NCI-H187 treated with DMSO at 0.1 percent for 48 hours (cell line): ENCODE results near the gene MCUR1.
"Not testable (repeated sequence)": the region's sequence is repeated elsewhere in the genome, so short reads cannot be mapped to it uniquely, and the experiment has no call there.

ENCODE experiments used
- DNase-seq: peaks from one replicate; lab custom pipeline; 2025; lab: John Stamatoyannopoulos, UW

Gene MCUR1

DNA sequence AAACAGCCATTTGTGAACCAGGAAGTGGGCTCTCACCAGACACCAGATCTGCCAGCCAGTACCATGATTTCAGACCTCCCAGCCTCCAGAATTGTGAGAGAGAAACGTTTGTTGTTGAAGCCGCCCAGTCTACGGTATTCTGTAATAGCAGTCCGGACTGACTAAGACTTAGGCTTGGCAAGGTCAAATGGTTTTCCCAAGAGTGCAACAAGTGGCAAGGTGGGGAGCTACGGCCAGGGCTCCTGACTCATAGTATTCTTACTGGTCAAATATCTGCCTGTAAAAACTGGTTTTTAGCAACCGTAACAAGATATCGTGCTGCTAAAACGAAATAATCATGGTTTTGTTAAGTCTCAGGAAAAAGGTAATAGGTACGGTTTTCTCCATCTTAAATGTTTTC, 37.8 kb downstream of the MCUR1 start:
- no peak for DNase-seq

DNA sequence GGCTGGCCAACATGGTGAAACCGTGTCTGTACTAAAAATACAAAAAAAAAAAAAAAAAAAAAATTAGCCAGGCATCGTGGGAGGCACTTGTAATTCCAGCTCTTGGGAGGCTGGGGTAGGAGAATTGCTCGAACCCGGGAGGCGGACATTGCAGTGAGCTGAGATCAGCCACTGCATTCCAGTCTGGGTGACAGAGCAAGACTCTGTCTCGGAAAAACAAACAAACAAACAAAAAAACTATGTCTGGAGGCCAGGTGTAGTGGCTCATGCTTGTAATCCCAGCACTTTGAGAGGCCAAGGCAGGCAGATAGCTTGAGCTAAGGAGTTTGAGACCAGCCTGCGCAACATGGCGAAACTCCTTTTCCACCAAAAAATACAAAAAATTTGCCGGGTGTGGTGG, 38.9 kb downstream of the MCUR1 start:
- DNase-seq = not testable (repeated sequence)

DNA sequence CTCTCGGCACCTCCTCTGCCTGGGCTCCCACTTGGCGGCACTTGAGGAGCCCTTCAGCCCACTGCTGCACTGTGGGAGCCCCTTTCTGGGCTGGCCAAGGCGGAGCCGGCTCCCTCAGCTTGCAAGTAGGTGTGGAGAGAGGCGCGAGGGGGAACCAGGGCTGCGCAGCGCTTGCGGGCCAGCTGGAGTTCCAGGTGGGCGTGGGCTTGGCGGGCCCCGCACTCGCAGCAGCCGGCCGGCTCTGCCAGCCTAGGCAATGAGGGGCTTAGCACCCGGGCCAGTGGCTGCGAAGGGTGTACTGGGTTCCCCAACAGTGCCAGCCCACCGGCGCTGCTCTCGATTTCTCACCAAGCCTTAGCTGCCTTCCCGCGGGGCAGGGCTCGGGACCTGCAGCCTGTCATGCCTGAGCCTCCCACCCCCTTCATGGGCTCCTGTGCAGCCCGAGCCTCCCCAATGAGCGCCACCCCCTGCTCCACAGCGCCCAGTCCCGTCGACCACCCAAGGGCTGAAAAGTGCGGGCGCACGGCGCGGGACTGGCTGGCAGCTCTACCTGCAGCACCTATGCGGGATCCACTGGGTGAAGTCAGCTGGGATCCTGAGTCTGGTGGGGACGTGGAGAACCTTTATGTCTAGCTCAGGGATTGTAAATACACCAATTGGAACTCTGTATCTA, 41.9 kb downstream of the MCUR1 start:
- not testable (repeated sequence) for DNase-seq

DNA sequence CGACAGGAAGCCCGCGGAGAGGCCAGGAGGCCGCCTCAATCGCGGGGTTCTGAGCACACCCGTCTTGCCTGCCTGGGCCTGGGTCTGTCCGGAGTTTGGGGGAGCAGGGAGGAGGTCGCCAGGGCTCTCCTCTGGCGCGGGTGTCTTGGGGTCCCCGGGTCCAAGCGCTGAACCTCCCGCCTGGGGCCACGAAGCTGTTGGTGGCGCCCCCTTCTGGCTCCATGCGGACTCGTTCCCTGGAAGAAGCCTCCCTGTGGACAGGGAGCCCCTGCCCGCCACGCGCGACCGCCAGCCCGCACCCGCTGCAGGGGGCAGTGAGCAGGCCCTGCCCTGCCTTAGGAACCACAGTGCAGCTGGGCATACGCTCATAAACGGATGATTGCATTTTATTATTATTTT, 44.7 kb downstream of the MCUR1 start:
- no peak for DNase-seq

DNA sequence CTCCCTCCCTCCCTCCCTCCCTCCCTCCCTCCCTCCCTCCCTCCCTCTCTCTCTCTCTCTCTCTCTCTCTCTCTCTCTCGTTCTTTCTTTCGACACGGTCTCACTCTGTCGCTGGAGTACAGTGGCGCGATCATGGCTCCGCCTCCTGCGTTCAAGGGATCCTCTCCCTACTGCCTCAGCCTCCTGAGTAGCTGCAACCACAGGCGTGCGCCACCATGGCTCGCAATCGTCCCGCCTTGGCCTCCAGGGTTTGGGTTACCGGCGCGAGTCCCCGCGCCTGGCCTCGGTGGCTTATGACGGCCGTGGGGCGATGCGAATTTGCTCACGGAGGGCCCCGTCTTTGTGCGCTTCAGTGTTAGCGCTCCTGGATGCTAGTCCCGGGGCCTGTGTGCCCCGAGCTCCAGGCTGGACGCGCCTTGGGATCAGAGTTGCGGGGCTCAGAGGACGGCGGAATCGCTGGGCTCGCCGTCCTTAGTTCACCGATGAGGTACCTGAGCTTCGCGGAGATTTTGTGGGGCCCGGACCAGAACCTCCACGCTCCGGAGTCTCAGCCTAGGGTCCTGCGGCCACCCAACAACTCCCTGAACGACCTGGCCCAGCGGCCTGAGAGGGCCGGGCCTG, 45.2 kb downstream of the MCUR1 start:
- no peak for DNase-seq

DNA sequence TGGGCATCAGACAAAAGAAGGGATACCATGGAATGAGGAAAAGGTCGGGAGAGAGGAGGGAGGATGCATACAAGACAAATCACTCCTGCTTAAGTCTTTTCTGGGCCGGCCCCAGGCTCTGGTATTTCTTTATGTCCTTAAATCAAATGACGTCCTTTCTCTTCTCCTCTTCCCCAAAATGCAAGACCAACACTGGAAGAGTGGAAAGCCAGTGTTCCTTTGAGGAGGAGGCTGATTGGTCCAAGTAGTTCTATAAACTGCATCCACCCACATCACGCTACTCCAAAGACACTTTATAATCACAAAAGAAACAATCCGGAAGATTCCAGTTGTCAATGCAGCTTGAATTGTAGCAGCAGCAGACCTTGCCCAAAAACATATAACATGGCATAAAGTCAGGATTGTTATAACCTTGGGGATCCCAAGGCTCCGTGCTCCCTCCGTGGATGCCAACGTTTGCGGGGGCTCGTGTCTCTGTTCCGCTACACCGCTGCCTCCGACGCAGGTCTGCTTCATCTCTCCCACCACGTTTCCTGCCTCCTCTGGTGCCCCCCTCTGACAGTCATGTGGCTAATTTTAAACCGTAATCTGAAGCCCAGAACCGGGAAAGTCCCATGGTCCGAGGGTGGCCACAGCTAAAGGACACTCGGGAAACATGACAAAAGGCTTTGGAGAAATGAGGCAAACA, 47.1 kb downstream of the MCUR1 start:
- no peak for DNase-seq

DNA sequence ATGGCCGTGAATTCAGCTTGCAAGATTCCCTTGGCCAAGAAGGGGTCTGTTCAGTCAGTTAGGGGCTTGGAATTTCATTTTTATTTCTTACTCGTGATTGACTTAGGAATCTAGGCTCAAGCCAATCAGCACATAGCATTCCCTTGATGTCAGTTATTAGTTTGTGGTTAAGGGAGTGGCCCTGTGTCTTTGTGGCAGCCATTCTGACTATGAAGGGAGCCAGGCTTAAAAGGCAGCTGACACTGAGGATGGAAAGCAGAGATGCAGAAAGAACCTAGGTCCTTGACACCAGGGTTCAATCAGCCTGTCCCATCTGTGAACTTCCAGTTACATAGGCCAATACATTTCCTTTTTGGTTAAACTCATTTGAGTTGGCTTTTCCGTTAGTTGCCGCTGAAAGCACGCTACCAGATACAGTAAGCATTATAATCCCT, 48.1 kb downstream of the MCUR1 start:
- no peak for DNase-seq

DNA sequence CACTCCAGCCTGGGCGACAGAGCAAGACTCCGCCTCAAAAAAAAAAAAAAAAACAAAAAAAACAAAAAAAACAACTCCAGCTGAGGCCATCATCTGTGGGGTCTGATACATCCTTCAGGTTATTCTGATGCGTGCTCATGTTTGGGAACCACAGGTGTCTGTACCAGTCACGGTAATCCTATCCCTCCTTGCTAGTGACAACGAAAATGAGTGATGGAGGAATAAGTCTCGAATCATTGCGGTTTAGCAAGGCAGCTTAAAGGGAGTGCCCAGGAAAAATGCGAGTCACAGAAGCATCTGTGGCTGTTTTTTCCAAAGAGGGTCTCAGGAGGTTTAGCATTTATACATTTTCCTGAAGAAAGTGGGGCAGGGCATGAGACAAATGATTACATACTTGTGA, 48.8 kb downstream of the MCUR1 start:
- no peak for DNase-seq

DNA sequence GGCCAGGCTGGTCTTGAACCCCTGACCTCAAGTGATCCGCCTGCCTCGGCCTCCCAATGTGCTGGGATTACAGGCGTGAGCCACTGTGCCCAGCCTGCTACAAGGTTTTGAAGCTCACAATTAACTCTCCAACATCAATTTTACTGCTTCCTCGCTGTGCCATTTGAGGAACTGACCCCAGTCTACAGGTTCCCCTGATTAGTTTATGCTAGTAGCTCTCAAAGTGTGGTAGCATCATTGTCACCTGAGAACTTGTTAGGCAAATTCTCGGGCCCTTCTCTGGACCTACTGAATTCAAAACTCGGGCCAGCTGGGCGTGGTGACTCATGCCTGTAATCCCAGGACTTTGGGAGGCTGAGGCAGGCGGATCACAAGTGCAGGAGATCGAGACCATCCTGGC, 49.4 kb downstream of the MCUR1 start:
- DNase-seq = no peak

DNA sequence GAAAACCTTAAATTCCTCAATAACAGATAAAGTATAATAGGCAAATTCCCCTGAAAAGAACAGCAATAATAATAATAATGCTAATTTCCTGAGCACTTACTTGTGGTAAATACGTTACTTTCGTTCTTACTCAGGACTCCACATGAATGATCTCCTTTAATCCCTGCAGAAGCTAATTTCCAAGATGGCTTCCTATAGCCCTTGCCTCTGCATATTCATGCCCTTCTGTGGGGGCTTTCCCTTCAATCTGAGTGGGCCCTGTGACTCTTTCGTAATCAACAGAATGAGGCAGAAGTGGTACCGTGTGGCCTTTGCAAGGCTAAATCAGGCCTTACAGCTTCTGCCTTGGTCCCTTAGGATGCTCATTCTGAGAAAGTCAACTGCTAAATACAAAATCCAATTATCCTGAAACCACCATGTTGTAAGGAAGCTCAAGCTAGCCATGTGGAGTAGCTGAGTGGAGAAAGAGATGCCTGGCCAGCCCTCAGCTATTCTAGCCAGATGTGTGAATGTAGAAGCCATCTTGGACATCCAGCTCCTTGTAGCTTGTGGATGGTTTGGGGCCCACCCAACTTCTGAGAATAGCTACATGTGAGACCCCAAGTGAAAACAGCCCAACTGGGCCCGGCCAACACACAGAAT, 50.5 kb downstream of the MCUR1 start:
- no peak for DNase-seq

DNA sequence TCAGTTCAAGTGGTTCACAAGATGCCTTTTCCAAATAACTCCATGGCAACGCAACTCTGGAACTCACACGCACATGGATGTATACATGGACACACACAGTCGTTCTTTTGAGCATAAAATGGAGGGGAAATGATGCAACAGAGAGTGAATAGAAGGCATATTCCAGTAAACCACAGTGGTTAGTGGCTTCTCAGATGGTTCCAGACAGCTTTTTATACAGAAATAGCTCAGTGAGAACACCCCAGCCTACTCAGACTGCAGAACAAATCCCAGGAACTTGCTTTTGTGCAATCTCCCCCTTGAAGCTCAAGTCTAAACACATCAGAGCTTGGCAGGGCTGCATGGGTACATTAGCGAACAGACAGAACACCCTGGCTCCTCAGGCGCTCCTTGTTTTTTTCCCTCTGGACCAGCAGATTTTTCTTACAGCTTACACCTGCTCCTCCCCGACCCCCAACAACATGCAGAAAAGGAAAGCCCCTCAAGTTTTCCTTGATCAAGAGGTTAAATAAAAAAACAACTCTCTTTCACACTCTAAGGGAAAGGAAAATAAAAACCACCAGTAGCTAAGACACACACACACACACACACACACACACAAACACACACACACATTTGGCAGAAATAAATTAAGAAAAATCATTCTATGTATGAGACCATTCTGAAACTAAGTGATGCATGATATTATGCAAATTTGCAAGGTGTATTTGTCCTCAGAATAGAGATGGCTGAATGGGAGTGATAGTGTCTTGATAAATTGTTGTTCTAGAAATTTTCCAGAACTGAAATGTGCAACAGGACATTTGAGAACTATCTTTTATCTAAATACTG, 51.5 kb downstream of the MCUR1 start:
- DNase-seq = no peak

DNA sequence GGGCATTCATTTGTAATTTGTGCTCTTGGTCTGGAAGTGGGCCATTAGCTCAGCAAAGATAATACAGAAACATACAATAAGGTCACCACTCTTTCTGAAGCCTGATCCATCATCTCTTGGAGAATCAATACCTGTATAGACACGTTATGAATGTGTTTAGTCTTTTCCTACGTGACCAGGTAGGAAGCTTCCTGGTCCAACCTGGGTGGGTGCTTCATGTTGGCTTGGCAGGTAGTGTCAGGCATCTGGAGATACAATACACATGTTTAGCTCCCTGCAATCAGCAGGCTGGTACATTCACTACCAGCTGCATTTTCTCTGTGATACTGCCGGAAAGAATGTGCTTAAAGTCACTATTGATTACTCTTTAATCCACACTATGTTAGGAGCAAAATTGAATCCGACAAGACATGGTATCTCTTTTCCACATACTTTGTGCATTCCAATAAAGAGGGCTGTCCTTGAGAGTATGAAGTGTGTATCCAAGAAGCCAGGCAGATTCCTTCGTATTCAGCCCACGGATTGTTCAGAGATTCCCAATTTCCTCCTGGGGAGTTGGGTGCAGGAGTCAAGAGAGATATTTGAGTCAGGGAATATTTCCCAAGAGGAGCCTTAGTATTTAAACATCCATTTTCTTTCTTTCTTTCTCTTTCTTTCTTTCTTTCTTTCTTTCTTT, 52.9 kb downstream of the MCUR1 start:
- DNase-seq = no peak

DNA sequence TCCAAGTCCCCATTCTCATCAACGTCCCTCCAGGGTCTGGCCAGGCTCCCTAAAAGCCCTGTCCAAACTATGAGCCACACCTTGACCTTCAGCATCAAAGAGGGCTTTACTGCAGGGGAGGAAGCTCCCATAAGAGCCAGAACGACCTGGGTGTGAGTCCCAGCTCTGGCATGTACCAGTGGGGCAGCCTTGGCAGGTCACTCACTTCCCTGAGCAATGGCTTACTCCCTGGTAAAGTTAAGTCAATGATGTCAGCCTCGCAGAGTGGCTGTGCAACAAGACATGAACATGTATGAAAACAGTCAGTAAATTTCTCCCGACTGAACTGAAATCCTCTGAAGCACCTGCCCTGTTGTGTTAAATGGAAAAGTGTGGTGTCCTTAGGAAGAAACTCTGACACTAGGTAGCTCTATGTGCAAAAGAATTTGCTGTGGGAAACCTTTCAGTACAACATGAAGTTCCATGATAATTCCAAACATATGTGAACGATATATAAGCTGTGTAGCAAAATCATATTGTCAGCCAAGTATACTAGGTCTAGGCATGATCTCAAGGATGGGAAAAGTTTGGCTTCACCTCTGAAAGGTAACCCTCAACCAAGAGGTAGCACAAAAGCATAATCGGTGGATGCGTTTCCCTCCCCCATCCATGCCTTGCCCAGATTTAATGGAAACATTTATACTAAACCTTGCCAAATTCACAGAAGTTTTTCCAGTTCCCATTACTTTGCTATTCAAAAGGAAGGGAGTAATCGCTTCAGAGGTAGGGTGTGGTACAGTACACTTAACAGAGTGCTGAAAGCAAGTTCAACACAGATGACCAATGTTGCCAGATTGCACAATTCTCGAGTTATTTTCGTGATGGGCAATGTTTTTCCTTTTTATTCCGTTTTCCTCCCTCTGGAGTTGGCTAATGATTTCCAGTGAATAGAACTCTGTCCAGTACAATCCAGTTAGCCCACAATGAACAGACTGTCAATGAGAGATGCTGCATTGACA, 53.8 kb downstream of the MCUR1 start:
- no peak for DNase-seq

DNA sequence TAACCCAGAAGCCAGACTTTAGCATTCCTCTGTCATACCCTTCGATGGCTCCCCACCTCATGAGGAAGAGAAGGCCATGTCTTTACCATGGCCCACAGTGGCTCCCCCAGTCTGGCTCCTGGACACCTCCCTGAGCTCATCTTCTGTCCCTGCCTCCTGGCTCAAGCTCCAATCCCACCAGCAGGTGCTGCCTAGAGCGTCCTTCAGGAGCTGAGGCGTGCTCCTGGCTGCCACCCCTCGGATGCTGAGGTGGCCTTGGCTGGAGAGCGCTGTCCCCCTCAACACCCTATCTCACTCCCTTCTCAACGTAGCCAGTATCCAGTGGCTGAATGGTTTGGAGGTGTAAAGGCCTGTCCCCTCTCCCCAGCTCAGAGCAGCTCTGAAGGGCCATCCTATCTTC, 55.3 kb downstream of the MCUR1 start:
- no peak for DNase-seq

DNA sequence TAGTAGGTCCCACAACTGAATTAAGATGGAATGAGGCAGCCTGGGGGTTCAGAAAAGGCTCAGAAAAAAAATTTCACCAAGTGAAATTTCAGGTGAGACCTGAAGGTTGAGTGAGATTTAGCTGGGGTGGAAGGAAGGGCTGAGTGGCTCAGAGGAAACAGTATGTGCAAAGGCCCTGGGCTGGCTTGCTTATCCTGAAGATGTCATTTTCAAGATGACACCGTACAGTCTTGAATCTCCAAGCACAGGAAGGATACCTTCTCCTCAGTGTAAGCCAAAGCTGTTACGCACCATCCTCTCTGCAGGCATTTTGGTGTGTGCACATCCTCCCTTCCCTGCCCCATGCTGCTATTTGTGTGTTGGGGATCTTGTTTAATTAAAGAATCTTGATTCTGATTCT, 59.7 kb downstream of the MCUR1 start:
- no peak for DNase-seq

DNA sequence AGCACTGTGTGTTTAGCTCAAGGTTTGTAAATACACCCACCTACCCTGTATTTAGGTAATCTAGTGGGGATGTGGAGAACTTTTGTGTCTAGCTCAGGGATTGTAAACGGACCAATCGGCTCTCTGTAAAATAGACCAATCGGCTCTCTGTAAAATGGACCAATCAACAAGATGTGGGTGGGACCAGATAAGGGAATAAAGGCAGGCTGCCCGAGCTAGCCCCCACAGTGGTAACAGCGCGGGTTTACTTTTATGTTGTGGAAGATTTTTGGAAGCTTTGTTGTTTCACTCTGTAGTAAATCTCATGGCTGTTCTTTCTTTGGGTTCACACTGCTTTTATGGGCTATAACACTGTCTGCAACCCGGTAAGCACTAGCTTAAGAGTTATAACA, 70.6 kb downstream of the MCUR1 start:
- DNase-seq = no peak

DNA sequence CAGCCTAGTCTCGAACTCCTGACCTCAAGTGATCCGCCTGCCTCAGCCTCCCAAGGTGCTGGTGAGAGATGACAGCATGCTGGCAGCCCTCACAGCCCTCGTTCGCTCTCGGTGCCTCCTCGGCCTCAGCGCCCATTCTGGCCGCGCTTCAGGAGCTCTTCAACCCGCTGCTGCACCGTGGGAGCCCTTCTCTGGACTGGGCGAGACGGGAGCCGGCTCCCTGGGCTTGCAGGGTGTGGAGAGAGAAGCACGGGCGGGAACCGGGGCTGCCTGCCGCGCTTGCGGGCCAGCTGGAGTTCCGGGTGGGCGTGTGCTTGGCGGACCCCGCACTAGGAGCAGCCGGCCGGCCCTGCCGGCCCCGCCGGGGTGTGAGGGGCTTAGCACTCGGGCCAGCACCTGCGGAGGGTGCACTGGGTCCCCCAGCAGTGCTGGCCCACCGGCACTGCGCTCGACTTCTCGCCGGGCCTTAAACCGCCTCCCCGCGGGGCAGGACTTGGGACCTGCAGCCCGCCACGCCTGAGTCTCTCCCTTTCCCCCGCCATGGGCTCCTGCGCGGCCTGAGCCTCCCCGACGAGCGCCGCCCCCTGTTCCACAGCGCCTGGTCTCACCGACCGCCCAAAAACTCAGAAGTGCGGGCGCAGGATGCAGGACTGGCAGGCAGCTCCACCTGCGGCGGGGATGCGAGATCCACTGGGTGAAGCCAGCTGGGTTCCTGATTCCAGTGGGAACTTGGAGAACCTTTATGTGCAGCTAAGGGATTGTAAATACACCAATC, 71.2 kb downstream of the MCUR1 start:
- no peak for DNase-seq

DNA sequence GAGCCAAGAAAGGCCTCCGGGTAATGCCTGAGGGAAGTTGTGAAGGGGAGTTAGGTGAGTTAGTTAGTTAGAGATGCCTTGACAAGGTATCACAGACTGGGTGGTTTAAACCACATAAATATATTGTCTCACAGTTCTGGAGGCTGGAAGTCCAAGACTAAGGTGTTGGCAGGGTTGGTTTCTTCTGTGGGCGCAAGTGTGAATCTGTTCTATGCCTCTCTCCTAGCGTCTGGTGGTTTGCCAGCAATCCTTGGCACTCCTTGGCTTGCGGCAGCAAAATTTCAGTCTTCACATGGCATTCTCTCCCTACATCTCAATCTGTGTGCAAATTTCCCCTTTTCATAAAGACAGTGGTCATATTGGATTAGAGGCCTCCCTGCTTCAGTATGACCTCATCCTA, 73.0 kb downstream of the MCUR1 start:
- DNase-seq = no peak
